GM12801 (cell line): ENCODE results near the gene SLC8A1.

Experiments used
- CTCF ChIP-seq: IDR thresholded peaks from one replicate; pipeline ENCODE4 v1.5.1; 2011; ENCODE audit warnings: control low read depth; ENCODE audit not compliant: insufficient read length; ENCODE audit errors: extremely low read depth

Gene SLC8A1

GRCh38 chr2:40230707-40231432, 221.0 kb downstream of the SLC8A1 start:
- no peak for TF ChIP-seq CTCF

- no peak for TF ChIP-seq CTCF
These were observed 221.7 kb downstream of the SLC8A1 start for GRCh38 chr2:40230186-40230585.

- no peak for TF ChIP-seq CTCF
These were observed 223.6 kb downstream of the SLC8A1 start for GRCh38 chr2:40228310-40228709.

- no peak for TF ChIP-seq CTCF
These were observed 224.7 kb downstream of the SLC8A1 start for GRCh38 chr2:40227210-40227609.

GRCh38 chr2:40226637-40227036, 225.3 kb downstream of the SLC8A1 start:
- TF ChIP-seq CTCF: no peak

GRCh38 chr2:40225670-40226210, 226.2 kb downstream of the SLC8A1 start:
- no peak for TF ChIP-seq CTCF

- TF ChIP-seq CTCF: no peak
These were observed 227.6 kb downstream of the SLC8A1 start for GRCh38 chr2:40224318-40224717.
